ENCODE measurements around the gene GSAP.

The GSAP gene

GRCh38 chr7:77262316-77262715 is 153.8 kb downstream of the GSAP start:
- DNase-seq (ENCODE audit: low read depth), result no peak

More at GRCh38 chr7:77262316-77262715, 153.8 kb downstream of the GSAP start:
- H3K4me3 ChIP-seq (ENCODE audit: low read depth, low read length), result no peak overlapping the region
